ENCODE results near the gene PLAGL2. TPM values are rescaled to one million over a fixed set of nuclear protein-coding genes. Genes with fewer than 3 reads are reported as not detected.

PLAGL2 gene
- total and polyA plus RNA-seq, 2 of the 8 experiments (the other 6 are each of a cell fraction or from before 2014, with no cell fraction given) = 20.6 to 25.4 TPM

GRCh38 chr20:32162351-32162750 is 45.2 kb downstream of the PLAGL2 start:
- H2BK120ac ChIP-seq (replicated peaks; ENCODE audit: low read depth, low read length) = no peak overlapping the region
- TF ChIP-seq TCF12 (IDR thresholded peaks at IDR 0.05; ENCODE audit: low read depth, low read length) (no peak), EGR1 (IDR thresholded peaks at IDR 0.05; ENCODE audit: borderline replicate concordance, low read depth, low read length) (no peak), SIX5 (IDR thresholded peaks at IDR 0.05; ENCODE audit: low read depth, low read length) (no peak)
- peaks cover 3 to 7% of the 10 kb centered on the region in 2 experiments for H4K20me1 ChIP-seq (replicated peaks in 1 of 2; ENCODE audit: control insufficient read depth in 1 of 2, insufficient read depth in 2 of 2, low read length in 2 of 2)
- H3K4me2 ChIP-seq (ENCODE audit: insufficient read depth in 1 of 2, low read depth in 2 of 2, low read length in 2 of 2) = no peak overlapping the region
- H3K14ac ChIP-seq (ENCODE audit: insufficient read length) = no peak overlapping the region
- 78% methylated on average over 3 of the region's 3 CpGs; no CpG with 5 or more reads in 1 of the 2 experiments for WGBS, 2 experiments (ENCODE audit: extremely low coverage in 1 of 2, insufficient coverage in 1 of 2, insufficient read length in 1 of 2, insufficient replicate concordance in 2 of 2, low coverage in 1 of 2, low lambda C conversion rate in 2 of 2, missing lambda C conversion rate in 1 of 2)
- H2BK15ac ChIP-seq (ENCODE audit: low read length) = no peak overlapping the region
- H2BK20ac ChIP-seq (ENCODE audit: low read length) = no peak overlapping the region
- H3K9me3 ChIP-seq (ENCODE audit: insufficient read depth in 2 of 2, low read depth in 1 of 2, low read length in 1 of 2) = no peaks in the 10 kb centered on the region
- no peak overlapping the region for H4K8ac ChIP-seq (ENCODE audit: extremely low read depth, insufficient read depth, low read length)
- POLR2A ChIA-PET (ENCODE audit: partially characterized antibody) = no interaction called here
- H3K9ac ChIP-seq (replicated peaks in 1 of 4; ENCODE audit: extremely low read depth in 1 of 4, low read depth in 3 of 4, low read length in 3 of 4) = no peak overlapping the region
- H4K91ac ChIP-seq (replicated peaks; ENCODE audit: insufficient read length, low read length) = no peak overlapping the region
- no peaks in the 10 kb centered on the region for H3K23me2 ChIP-seq (ENCODE audit: low read depth, low read length)
- H2BK5ac ChIP-seq (ENCODE audit: low read depth, low read length) = no peak overlapping the region
- peaks cover 30 to 61% (median 55%) of the 10 kb centered on the region in 4 experiments for H3K36me3 ChIP-seq (ENCODE audit: control insufficient read depth in 2 of 4, insufficient read depth in 4 of 4, low read length in 3 of 4)
- no peak overlapping the region for H3K23ac ChIP-seq (ENCODE audit: insufficient read length)
- no peak overlapping the region for H2AFZ ChIP-seq (ENCODE audit: low read length)
- H3K18ac ChIP-seq (ENCODE audit: extremely low read depth, low read length) = no peak overlapping the region
- no peaks in the 10 kb centered on the region for H3K79me2 ChIP-seq (ENCODE audit: control insufficient read depth in 1 of 2, insufficient read depth in 2 of 2, low read length in 2 of 2)
- DNase-seq (ENCODE audit: low read depth in 1 of 2, low spot score in 2 of 2) = no peak
- H2BK12ac ChIP-seq (ENCODE audit: low read depth, low read length) = no peak overlapping the region
- no peak overlapping the region for H3K4me3 ChIP-seq (ENCODE audit: extremely low read depth in 1 of 4, insufficient read depth in 2 of 4, low read depth in 3 of 4, low read length in 4 of 4)
- CTCF ChIA-PET (ENCODE audit: partially characterized antibody) = no interaction called here
- H3K27ac ChIP-seq (ENCODE audit: low read depth, low read length) = no peak overlapping the region
- H2AK5ac ChIP-seq (ENCODE audit: low read depth, low read length) = no peak overlapping the region
- H3K4ac ChIP-seq (replicated peaks; ENCODE audit: insufficient read length, low read depth, low read length) = no peak overlapping the region
- no peak overlapping the region for H3K56ac ChIP-seq (replicated peaks; ENCODE audit: insufficient read length, low read depth, low read length)
- no peaks in the 10 kb centered on the region for H3K27me3 ChIP-seq (replicated peaks in 1 of 4; ENCODE audit: control insufficient read depth in 3 of 4, extremely low read depth in 1 of 4, insufficient read depth in 3 of 4, low read length in 3 of 4)
- no peak for FAIRE-seq
- H3K4me1 ChIP-seq (replicated peaks in 1 of 4; ENCODE audit: control insufficient read depth in 3 of 4, insufficient read depth in 4 of 4, low read length in 3 of 4) = no peaks in the 10 kb centered on the region
- no peak overlapping the region for H4K5ac ChIP-seq (ENCODE audit: insufficient read length, low read depth, low read length)
- no peaks in the 10 kb centered on the region for H3K79me1 ChIP-seq (ENCODE audit: low read depth, low read length)

Data from H1 (cell line).